Dedifferentiated amniotic fluid mesenchymal stem cell (primary cell): Measurements from ENCODE around the gene COBLL1.
A peak's percentile ranks its signal among the peaks of the same experiment; 100 is the strongest.
"Not testable (repeated sequence)": the region's sequence is repeated elsewhere in the genome, so short reads cannot be mapped to it uniquely, and the experiment has no call there.

Experiments
- DNase-seq: peaks from one replicate; pipeline ENCODE4 v3.0.0-alpha.2; 2016; ENCODE audit errors: extremely low spot score

The COBLL1 gene

DNA sequence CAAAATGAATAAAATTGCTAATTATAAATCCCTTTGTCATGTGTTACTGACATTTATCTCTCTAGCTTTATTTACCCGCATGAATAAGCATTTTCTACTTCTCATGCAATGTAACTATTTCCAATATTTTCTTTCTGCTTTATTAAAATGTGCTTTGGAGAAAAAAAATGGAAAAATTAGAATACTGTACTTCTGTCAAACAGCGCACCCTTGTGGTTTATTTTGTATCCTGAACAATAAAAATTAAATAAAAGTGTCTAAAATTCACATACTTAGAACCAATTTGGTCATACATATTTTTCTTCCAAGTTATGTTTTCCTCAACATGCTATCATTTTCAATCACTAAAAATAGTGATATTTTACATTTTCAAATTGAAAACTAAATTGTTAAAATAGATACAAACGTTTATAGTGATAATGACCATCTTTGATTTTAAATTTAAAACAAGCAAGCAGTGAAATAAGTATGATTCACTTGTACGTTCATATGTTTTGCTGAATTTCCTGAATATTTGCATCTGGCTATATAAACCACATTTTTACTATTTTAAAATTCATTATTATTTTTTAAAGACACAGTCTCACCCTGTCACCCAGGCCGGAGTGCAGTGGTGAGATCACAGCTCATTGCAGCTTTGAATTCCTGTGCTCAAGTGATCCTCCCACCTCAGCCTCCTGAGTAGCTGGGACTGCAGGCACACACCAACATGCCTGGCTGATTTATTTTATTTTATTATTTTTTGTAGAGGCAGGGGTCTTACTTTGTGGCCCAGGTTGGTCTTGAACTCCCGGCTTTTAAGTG is 124.4 kb downstream of the COBLL1 start:
- peak; percentile 67 for DNase-seq

- no peak for DNase-seq
Observed at GRCh38 chr2:164714471-164714870, 127.2 kb downstream of the COBLL1 start.

- no peak for DNase-seq
Observed at GRCh38 chr2:164711766-164712138, 129.9 kb downstream of the COBLL1 start.

- no peak for DNase-seq
Observed at GRCh38 chr2:164710837-164711765, 130.5 kb downstream of the COBLL1 start.

DNA sequence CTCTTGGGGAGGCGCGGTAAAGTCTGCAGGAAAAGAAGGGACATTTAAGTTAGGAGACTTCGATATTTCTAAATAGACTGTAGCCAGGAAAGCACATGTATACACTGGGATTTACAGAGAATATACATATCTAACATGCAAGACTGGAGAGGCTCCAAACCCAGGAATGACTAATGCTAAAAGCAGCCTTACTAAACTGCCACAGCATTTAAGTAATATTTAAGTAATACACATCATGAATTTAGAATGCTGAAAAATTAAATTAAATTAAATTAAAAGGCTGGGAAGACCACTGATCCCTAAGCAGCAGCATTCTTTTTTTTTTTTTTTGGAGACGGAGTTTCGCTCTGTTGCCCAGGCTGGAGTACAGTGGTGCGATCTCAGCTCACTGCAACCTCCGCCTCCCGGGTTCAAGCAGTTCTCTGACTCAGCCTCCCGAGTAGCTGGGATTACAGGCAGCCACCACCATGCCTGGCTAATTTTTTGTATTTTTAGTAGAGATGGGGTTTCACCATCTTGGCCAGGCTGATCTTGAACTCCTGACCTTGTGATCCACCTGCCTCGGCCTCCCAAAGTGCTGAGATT is 131.3 kb downstream of the COBLL1 start:
- not testable (repeated sequence) for DNase-seq

DNA sequence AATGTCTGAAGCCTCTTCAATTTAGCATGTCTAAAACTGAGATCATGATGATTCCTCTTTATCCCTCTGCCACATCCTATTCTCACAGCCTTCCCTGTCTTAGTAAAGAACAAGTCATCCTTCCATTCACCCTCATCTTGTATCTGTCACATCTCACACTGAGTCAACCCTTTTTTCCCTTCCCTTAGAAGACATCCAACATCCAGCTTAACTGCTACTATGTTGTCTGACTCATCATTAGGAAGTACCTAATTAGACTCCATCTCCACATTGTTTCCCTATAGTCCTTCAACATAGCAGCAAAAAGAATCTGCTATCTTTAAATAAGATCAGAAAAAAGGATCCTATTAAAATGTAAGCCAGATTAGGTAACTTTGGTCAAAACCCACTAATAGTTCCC is 135.1 kb downstream of the COBLL1 start:
- no peak for DNase-seq

GRCh38 chr2:164705412-164706167 is 136.0 kb downstream of the COBLL1 start:
- DNase-seq: no peak

GRCh38 chr2:164703915-164704706 is 137.5 kb downstream of the COBLL1 start:
- DNase-seq: no peak

DNA sequence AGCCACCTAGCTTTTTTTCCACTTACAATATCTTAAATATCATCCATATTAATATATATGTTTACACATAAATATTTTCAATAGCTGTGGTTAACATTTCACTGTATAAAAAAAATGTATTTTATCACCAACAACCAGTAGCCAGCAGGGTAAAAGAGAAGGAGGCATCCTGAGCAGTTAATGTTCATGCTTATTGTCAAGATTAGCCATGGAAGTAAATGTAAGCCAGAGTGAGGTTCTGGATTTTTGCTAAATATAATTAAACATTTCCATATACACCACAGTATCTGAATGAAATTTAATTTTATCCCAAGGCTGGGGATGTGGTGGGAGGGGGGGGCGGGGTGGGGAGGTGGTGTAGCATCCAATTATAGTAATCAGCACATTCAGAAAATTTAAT is 140.1 kb downstream of the COBLL1 start:
- no peak for DNase-seq

DNA sequence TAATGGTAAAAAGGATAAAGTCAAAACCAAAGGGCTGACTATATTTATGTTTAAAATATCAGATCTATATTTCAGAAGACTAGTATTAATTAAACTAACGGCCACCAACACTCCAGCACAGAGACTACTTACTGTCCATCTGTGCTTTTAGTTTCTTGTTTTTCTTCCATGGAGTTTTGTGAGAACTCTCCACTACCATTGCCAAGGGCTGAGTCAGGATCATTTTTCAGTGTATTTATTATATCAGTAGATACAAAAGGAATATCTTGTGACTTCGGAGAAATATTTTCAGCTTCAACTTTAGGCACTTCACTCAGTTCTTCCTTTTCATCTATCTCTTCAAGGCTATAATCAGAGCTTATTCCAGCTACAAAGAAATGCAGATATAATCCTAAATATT is 141.2 kb downstream of the COBLL1 start:
- no peak for DNase-seq

DNA sequence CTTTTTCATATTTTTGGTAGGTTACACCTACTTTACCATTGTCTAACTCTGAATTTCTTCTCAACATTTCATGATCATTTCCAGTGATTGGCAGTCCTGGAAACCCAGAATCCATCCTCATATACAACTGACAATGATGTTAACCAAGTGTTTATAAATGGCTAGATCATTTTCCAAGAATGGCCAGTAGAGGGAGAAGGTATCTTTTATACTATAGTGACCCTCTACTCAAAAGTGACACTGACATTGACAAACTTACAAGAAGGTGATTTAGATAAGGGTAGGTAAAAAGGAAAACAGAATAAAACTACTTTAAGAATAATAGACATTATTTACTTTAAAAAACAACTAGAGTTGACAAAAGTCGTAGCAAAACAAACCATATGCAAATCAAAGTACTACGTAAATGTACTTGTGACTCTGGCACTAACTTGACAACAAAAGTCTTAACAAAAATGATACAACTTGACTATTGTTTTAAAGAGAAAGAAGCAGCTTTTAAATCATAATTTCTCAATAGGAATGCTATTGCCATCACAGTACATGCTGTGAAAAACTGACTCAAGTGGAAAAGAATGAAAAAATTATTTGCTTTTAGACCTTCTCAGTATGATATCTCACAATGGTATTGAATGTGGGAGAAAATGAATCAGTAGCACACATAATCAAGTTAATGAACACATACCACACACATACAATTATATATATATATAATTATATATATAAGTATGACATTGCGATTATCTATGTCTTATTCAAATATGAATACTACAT is 143.7 kb downstream of the COBLL1 start:
- DNase-seq: no peak

GRCh38 chr2:164696634-164697033 is 145.0 kb downstream of the COBLL1 start:
- no peak for DNase-seq

DNA sequence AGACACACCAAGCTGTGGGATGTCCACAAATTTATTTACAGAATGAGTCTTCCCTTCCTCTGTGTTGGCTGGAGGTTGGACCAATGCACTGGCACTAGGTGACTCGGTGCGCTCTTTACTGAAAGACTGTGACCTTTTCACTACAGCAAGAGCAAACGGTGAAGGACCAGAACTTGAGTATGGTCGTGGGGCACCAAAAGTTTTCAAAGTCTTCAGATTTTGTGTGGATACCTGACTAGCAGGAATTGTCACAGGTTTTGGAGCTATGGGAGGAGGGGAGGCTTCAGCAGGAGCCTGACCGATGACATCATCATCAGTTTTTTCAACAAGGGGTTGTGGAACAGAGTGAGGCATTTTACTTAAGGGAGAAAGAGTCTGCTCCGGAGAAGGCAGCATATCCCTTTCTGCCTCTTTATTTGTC is 147.3 kb downstream of the COBLL1 start:
- DNase-seq: no peak

- DNase-seq: no peak
Observed at GRCh38 chr2:164693834-164694233, 147.8 kb downstream of the COBLL1 start.

DNA sequence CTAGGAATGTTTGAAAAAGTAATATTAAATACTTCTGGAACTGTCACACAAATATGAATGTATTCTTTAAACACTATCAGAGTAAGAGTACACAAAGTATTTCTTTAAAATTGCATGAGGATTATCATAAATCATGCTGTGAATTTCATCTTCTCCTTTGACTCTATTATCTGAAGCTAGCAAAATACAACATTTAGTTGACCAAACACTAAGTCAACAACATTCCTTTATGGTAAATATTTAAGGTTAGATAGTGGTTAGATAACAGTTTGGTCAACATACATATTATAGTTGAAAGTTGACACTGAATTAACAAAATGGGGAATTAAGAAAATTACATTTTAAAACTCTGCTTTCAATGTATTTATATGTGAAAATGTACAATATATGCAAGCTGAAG is 148.2 kb downstream of the COBLL1 start:
- no peak for DNase-seq

- no peak for DNase-seq
Observed at GRCh38 chr2:164692958-164693357, 148.7 kb downstream of the COBLL1 start.

DNA sequence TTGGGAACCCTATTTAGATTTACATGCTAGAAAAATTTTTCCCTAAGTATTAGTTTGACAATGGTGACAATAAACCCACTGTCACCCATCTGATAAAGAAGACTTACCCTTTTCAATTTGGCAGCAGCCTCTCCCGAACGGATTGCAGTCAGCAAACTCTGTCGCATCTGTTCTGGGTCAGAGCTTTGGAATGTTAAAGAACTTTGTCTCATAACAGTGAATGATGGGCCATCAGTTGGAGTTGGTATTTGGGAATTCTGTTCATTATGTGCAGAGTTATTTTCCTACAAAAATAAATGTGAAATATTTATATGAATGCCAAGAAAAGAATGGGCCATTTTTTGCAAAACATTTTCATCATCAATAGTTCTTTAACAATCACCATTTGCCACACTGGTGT is 149.5 kb downstream of the COBLL1 start:
- DNase-seq: no peak

- no peak for DNase-seq
Observed at GRCh38 chr2:164691346-164691887, 150.2 kb downstream of the COBLL1 start.

DNA sequence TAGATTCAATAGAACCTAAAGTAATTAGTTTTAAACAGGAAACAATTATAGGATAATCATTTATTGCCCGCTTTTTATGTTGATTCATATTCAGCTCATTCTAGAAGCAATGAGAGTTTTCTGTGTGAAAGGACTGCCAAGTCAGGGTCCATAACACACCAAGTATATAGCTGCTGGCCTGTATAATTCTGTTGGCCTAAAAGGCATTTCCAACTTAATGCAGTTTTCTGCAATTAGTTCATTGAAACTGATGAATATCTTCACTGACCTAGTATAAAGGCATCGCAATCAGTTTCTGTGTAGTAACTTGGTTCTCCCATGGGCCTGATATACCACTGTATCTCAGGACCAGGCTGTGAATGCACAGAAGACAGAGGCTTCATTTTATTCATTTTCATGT is 151.3 kb downstream of the COBLL1 start:
- no peak for DNase-seq

DNA sequence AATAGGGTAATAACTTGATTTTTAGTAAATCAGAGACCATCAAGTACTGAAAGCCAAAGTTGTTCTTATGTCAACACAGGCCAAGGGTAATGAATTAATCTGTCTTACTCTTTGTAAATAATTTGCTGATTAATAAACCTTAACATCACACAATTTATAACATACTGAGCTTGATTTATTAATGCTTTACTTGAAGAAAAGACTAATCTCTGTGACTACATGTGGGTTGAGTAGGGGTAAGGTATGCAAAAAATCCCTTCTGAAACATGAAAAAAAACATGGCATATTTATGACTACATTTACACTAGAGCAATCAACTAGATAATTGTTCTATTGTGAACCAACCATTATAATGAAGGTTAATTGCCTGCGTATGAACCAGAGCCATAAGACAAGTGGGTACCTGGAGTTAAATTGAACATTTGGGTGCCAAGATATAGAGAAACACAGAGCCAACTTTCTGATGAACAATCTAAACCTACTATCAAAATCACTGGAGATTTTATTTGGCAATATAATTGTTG is 152.7 kb downstream of the COBLL1 start:
- no peak for DNase-seq
